ENCODE measurements around the gene CD209. TPM values are rescaled to one million over a fixed set of nuclear protein-coding genes. Genes with fewer than 3 reads are reported as not detected.

The CD209 gene
- total RNA-seq, 1 donor from 2014 or later, result 0.04 TPM

DNA sequence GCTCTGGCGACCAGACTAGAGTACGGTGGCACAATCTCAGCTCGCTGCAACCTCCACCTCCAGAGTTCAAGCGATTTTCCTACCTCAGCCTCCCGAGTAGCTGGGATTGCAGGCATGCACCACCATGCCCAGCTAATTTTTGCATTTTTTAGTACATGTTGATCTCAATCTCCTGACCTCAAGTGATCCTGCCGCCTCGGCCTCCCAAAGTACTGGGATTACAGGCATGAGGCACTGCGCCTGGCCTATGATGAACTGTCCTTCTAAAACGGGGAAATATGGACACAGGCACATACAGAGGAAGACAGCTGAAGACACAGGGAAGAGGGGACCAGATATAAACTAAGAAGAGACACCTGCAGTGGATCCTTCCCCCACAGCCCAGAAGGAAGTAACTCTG lies 28.4 kb upstream of the CD209 start:
- no peaks in the 10 kb centered on the region for H3K36me3 ChIP-seq (ENCODE audit: control insufficient read depth, insufficient read depth, low read length)
- TF ChIP-seq, protein P1, sequence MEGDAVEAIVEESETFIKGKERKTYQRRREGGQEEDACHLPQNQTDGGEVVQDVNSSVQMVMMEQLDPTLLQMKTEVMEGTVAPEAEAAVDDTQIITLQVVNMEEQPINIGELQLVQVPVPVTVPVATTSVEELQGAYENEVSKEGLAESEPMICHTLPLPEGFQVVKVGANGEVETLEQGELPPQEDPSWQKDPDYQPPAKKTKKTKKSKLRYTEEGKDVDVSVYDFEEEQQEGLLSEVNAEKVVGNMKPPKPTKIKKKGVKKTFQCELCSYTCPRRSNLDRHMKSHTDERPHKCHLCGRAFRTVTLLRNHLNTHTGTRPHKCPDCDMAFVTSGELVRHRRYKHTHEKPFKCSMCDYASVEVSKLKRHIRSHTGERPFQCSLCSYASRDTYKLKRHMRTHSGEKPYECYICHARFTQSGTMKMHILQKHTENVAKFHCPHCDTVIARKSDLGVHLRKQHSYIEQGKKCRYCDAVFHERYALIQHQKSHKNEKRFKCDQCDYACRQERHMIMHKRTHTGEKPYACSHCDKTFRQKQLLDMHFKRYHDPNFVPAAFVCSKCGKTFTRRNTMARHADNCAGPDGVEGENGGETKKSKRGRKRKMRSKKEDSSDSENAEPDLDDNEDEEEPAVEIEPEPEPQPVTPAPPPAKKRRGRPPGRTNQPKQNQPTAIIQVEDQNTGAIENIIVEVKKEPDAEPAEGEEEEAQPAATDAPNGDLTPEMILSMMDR (IDR thresholded peaks at IDR 0.05; ENCODE audit: insufficient read depth, low read length, poor library complexity, severe bottlenecking), result no peak
- H3K27me3 ChIP-seq (ENCODE audit: control insufficient read depth, insufficient read depth, low read length), result no peaks in the 10 kb centered on the region
- no peak for DNase-seq (ENCODE audit: low read depth)
- no peak overlapping the region for H3K4me3 ChIP-seq (ENCODE audit: low read depth, low read length)

DNA sequence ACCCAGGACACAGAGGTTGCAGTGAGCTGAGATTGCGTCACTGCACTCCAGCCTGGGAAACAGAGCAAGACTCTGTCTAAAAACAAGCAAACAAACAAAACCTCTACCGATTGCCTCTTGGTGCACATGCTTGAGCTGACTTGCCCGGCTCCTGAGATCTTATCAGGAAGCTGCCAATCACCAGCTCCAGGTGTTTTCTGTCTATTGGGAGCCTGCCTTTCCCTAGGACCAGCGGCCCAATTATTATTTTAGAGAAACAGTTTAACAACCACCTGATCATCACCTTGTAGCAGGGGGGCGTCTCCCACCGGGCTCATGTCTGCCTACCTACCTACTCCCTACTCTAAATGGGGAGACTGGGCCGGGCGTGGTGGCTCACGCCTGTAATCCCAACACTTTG lies 26.5 kb upstream of the CD209 start:
- no peaks in the 10 kb centered on the region for H3K36me3 ChIP-seq (ENCODE audit: control insufficient read depth, insufficient read depth, low read length)
- TF ChIP-seq, protein P1 (IDR thresholded peaks at IDR 0.05; ENCODE audit: insufficient read depth, low read length, poor library complexity, severe bottlenecking), result no peak
- DNase-seq (ENCODE audit: low read depth), result no peak
- no peaks in the 10 kb centered on the region for H3K27me3 ChIP-seq (ENCODE audit: control insufficient read depth, insufficient read depth, low read length)
- H3K4me3 ChIP-seq (ENCODE audit: low read depth, low read length), result no peak overlapping the region

DNA sequence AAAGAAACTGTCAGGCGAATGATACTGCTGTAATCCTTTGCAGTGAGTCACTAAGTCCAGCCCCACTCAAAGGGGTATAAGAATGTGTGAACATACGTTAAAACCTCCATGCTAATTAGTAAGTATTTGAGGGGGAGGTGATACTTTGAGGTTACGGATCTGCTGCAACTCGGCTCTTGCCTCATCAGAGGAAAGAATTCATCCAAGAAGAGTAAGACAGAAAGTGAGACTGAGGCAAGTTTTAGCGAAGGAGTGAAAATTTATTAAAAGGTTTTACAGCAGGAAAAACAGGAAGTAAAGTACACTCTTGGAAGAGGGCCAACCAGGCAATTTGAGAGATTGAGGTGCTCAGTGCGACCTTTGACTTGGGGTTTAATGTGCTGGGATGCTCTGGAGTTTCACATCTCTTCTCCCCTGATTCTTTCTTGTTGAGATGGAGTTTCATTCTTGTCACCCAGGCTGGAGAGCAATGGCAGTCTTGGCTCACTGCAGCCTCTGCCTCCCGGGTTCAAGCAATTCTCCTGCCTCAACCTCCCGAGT lies 25.5 kb upstream of the CD209 start:
- H3K4me3 ChIP-seq (ENCODE audit: low read depth, low read length), result no peak overlapping the region
- no peak for DNase-seq (ENCODE audit: low read depth)
- H3K36me3 ChIP-seq (ENCODE audit: control insufficient read depth, insufficient read depth, low read length), result no peaks in the 10 kb centered on the region
- TF ChIP-seq, protein P1 (IDR thresholded peaks at IDR 0.05; ENCODE audit: insufficient read depth, low read length, poor library complexity, severe bottlenecking), result no peak
- peaks cover 2% of the 10 kb centered on the region for H3K27me3 ChIP-seq (ENCODE audit: control insufficient read depth, insufficient read depth, low read length)

DNA sequence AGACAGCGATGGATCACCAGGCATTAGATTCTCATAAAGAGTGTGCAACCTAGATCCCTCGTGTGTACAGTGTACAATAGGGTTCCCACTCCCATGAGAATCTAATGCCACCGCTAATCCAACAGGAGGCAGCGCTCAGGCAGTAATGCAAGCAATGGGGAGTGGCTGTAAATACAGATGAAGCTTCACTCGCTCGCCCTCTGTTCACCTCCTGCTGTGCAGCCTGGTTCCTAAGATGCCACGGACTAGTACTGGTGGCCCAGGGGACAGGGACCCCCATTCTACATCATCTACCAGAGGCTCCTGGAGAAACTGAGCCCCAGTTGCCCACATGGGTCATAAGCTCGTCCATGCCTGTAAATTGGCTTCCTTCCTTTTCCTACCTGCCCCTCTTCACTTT lies 23.7 kb upstream of the CD209 start:
- no peaks in the 10 kb centered on the region for H3K36me3 ChIP-seq (ENCODE audit: control insufficient read depth, insufficient read depth, low read length)
- TF ChIP-seq, protein P1 (IDR thresholded peaks at IDR 0.05; ENCODE audit: insufficient read depth, low read length, poor library complexity, severe bottlenecking), result no peak
- no peak overlapping the region for H3K4me3 ChIP-seq (ENCODE audit: low read depth, low read length)
- peaks cover 2% of the 10 kb centered on the region for H3K27me3 ChIP-seq (ENCODE audit: control insufficient read depth, insufficient read depth, low read length)
- no peak for DNase-seq (ENCODE audit: low read depth)

DNA sequence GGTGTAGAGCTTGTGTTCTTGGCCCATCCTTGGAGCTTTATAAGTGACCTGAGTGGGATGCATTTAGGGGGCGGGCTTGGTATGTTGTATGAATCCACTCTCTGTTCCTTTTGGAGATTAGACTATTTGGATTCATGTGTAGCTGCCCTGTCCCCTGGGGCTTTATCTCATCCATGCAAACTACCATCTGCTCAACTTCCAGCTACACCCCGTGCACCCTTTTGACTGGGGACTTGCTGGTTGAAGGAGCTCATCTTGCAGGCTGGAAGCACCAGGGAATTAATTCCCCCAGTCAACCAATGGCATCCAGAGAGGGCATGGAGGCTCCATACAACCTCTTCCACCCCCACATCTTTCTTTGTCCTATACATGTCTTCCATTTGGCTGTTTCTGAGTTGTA lies 21.8 kb upstream of the CD209 start:
- no peak overlapping the region for H3K4me3 ChIP-seq (ENCODE audit: low read depth, low read length)
- TF ChIP-seq, protein P1 (IDR thresholded peaks at IDR 0.05; ENCODE audit: insufficient read depth, low read length, poor library complexity, severe bottlenecking), result no peak
- no peak for DNase-seq (ENCODE audit: low read depth)
- H3K36me3 ChIP-seq (ENCODE audit: control insufficient read depth, insufficient read depth, low read length), result no peaks in the 10 kb centered on the region
- H3K27me3 ChIP-seq (ENCODE audit: control insufficient read depth, insufficient read depth, low read length), result peaks cover 2% of the 10 kb centered on the region

DNA sequence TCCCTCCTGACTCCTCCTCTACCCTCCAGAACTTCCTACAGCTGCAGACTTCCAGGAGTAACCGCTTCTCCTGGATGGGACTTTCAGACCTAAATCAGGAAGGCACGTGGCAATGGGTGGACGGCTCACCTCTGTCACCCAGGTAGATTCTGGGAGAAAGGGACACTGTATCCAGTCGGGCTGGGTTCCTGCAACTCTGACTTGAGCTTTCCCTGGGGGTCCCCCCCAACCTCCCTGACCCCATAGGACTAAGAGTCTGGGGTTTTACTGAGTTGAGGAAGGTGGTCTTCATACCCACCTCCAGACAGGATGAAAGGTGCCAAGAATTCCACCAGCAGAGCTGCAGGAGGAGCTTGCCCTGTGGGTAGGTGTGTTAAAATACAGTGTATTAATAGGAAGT lies 20.2 kb upstream of the CD209 start:
- TF ChIP-seq, protein P1 (IDR thresholded peaks at IDR 0.05; ENCODE audit: insufficient read depth, low read length, poor library complexity, severe bottlenecking), result no peak
- Histone ChIP-seq H3K36me3 (ENCODE audit: control insufficient read depth, insufficient read depth, low read length) (no peaks in the 10 kb centered on the region), H3K4me3 (ENCODE audit: low read depth, low read length) (no peak overlapping the region), H3K27me3 (ENCODE audit: control insufficient read depth, insufficient read depth, low read length) (peaks cover 2% of the 10 kb centered on the region)
- no peak for DNase-seq (ENCODE audit: low read depth)

Measured in kidney epithelial cell (primary cell).